CD4-positive, alpha-beta T cell (primary cell): ENCODE results near the gene PRPS1L1. TPM values are rescaled to one million over a fixed set of nuclear protein-coding genes. Genes with fewer than 3 reads are reported as not detected.

ENCODE experiments used
- ATAC-seq: fragments of 200-7000 bp; cut with Tn5 transposase; one replicate; pipeline ENCODE4 v1.10.0; 2022; ENCODE audit warnings: mild to moderate bottlenecking; ENCODE audit not compliant: poor library complexity
- CTCF ChIA-PET: fragments of 350-600 bp; sonication (Branson Sonifier 250); formaldehyde crosslinking; loops from one replicate; lab custom pipeline; 2021; ENCODE audit warnings: antibody characterized with exemption, inconsistent platforms; lab: Charles Lee
- POLR2A ChIA-PET: fragments of 350-600 bp; sonication (Branson Sonifier 250); formaldehyde crosslinking; loops from one replicate; lab custom pipeline; 2021; ENCODE audit warnings: antibody characterized with exemption, inconsistent platforms; lab: Charles Lee
- DNase-seq, 14 experiments: peaks; one replicate each; pipeline ENCODE4 v3.0.0-alpha.2; 2013 to 2020; ENCODE audit warnings: mixed read lengths in 2 of 14
- H3K27ac ChIP-seq, 2 donors: one replicate each; pipeline versions ENCODE4 v1.5.1 to v1.7.0; 2013; ENCODE audit warnings: low read length in 2 of 2, low read depth in 1 of 2, mild to moderate bottlenecking in 1 of 2
- H3K27me3 ChIP-seq, 2 experiments: 1 replicate in 1 of 2; 2 replicates in 1 of 2; pipeline versions ENCODE4 v1.6.1 to v1.7.0; 2013; ENCODE audit warnings: low read length in 2 of 2, control low read depth in 1 of 2, mild to moderate bottlenecking in 1 of 2, moderate library complexity in 1 of 2; ENCODE audit not compliant: insufficient read depth in 2 of 2, control insufficient read depth in 1 of 2
- H3K36me3 ChIP-seq: one replicate; pipeline ENCODE4 v1.6.1; 2013; ENCODE audit warnings: low read length, control low read depth; ENCODE audit not compliant: insufficient read depth
- H3K4me1 ChIP-seq: one replicate; pipeline ENCODE4 v1.6.1; 2013; ENCODE audit warnings: low read length, control low read depth; ENCODE audit not compliant: insufficient read depth
- H3K4me3 ChIP-seq: one replicate; pipeline ENCODE4 v1.5.1; 2013; ENCODE audit warnings: mild to moderate bottlenecking, low read length, moderate library complexity
- H3K9me3 ChIP-seq, 2 experiments: 1 replicate in 1 of 2; 2 replicates in 1 of 2; pipeline versions ENCODE4 v1.6.1 to v1.7.0; 2013; ENCODE audit warnings: low read length in 2 of 2, mild to moderate bottlenecking in 2 of 2, control low read depth in 1 of 2, moderate library complexity in 1 of 2; ENCODE audit not compliant: control insufficient read depth in 1 of 2, insufficient read depth in 1 of 2
- H3K27ac Mint-ChIP-seq: one replicate; pipeline ENCODE4 v1.8.0; 2020; ENCODE audit warnings: mixed read lengths
- H3K27me3 Mint-ChIP-seq: one replicate; pipeline ENCODE4 v1.8.0; 2021; ENCODE audit warnings: mixed read lengths
- H3K36me3 Mint-ChIP-seq: one replicate; pipeline ENCODE4 v1.8.0; 2021; ENCODE audit warnings: low read depth, mixed read lengths
- H3K4me1 Mint-ChIP-seq: one replicate; pipeline ENCODE4 v1.8.0; 2021; ENCODE audit warnings: low read depth, mixed read lengths
- H3K4me3 Mint-ChIP-seq: one replicate; pipeline ENCODE4 v1.8.0; 2020; ENCODE audit warnings: mild to moderate bottlenecking, mixed read lengths
- H3K9me3 Mint-ChIP-seq: one replicate; pipeline ENCODE4 v1.8.0; 2020; ENCODE audit warnings: mixed read lengths
- CTCF ChIP-seq: fragments of 200-600 bp; IDR thresholded peaks from one replicate; pipeline ENCODE4 v1.8.0; 2022; ENCODE audit warnings: antibody characterized with exemption, mild to moderate bottlenecking
- intact Hi-C, 2 experiments: fragments of 100-400 bp; cut with DNase I in 1 of 2; cut with micrococcal nuclease in 1 of 2; formaldehyde crosslinking; loops; one replicate each; pipeline versions ENCODE4 v1.15.1 to v1.9.0; 2023 to 2025; cut with DNase I, micrococcal nuclease
- total RNA-seq, 174 experiments: library from RNA in 2 of 174; stranded (reverse) in 2 of 174; gene quantifications; one replicate each; pipeline ENCODE4 v1.2.3 and lab custom pipeline; 2021 to 2026

The PRPS1L1 gene
- total RNA-seq, 2 experiments from 2014 or later = not detected

- intact Hi-C loops = no loop called here
Measured at GRCh38 chr7:18013936-18014335, 13.7 kb downstream of the PRPS1L1 start.

GRCh38 chr7:18004372-18004771 lies 23.3 kb downstream of the PRPS1L1 start:
- H3K9me3 ChIP-seq = peaks cover 0 to 5% of the 10 kb centered on the region in 2 experiments
- H3K4me3 ChIP-seq = no peak overlapping the region
- TF ChIP-seq CTCF = no peak
- Mint-ChIP-seq H3K4me1 (no peaks in the 10 kb centered on the region), H3K9me3 (no peaks in the 10 kb centered on the region), H3K4me3 (no peak overlapping the region), H3K27me3 (no peaks in the 10 kb centered on the region), H3K36me3 (no peaks in the 10 kb centered on the region), H3K27ac (no peak overlapping the region)
- intact Hi-C loops = no loop called here
- POLR2A ChIA-PET = no interaction called here
- H3K27ac ChIP-seq = no peak overlapping the region
- no peaks in the 10 kb centered on the region for H3K4me1 ChIP-seq
- CTCF ChIA-PET = interaction anchor here (0.7 kb wide), 1 partner anchor 98 kb away, joined by 3 read pairs; no protein-coding TSS in a partner anchor
- no peaks in the 10 kb centered on the region for H3K27me3 ChIP-seq
- H3K36me3 ChIP-seq = no peaks in the 10 kb centered on the region
- ATAC-seq (no peak), DNase-seq (no peak)

More at GRCh38 chr7:18013936-18014335, 13.7 kb downstream of the PRPS1L1 start:
- no peak overlapping the region for H3K27ac Mint-ChIP-seq
- Histone ChIP-seq H3K4me3 (no peak overlapping the region), H3K27ac (no peak overlapping the region), H3K36me3 (no peaks in the 10 kb centered on the region), H3K4me1 (no peaks in the 10 kb centered on the region), H3K27me3 (peaks cover 0 to 9% of the 10 kb centered on the region in 2 experiments), H3K9me3 (peaks cover 0 to 6% of the 10 kb centered on the region in 2 experiments)
- ATAC-seq (no peak), DNase-seq (no peak)
- no peak for TF ChIP-seq CTCF
- no peak overlapping the region for H3K4me3 Mint-ChIP-seq
- H3K27me3 Mint-ChIP-seq = peaks cover 25% of the 10 kb centered on the region
- CTCF ChIA-PET = no interaction called here
- POLR2A ChIA-PET = no interaction called here
- H3K4me1 Mint-ChIP-seq = no peaks in the 10 kb centered on the region
- no peaks in the 10 kb centered on the region for H3K36me3 Mint-ChIP-seq
- H3K9me3 Mint-ChIP-seq = no peaks in the 10 kb centered on the region

- POLR2A ChIA-PET = no interaction called here
Measured at GRCh38 chr7:18003286-18003994, 24.2 kb downstream of the PRPS1L1 start.

More at GRCh38 chr7:18003286-18003994, 24.2 kb downstream of the PRPS1L1 start:
- Histone ChIP-seq H3K9me3 (peaks cover 0 to 5% of the 10 kb centered on the region in 2 experiments), H3K36me3 (no peaks in the 10 kb centered on the region), H3K4me1 (no peaks in the 10 kb centered on the region), H3K27ac (no peak overlapping the region), H3K4me3 (no peak overlapping the region), H3K27me3 (no peaks in the 10 kb centered on the region)
- CTCF ChIA-PET = no interaction called here
- H3K36me3 Mint-ChIP-seq = no peaks in the 10 kb centered on the region
- ATAC-seq (no peak), DNase-seq (no peak)
- no peak overlapping the region for H3K4me3 Mint-ChIP-seq
- no peak overlapping the region for H3K27ac Mint-ChIP-seq
- H3K9me3 Mint-ChIP-seq = no peaks in the 10 kb centered on the region
- no peaks in the 10 kb centered on the region for H3K4me1 Mint-ChIP-seq
- intact Hi-C loops = no loop called here
- TF ChIP-seq CTCF = no peak
- H3K27me3 Mint-ChIP-seq = no peaks in the 10 kb centered on the region
